ENCODE measurements around the gene RSRP1. TPM values are rescaled to one million over a fixed set of nuclear protein-coding genes. Genes with fewer than 3 reads are reported as not detected.
"Not testable (repeated sequence)": the region's sequence is repeated elsewhere in the genome, so short reads cannot be mapped to it uniquely, and the experiment has no call there.

RSRP1 gene, protein sequence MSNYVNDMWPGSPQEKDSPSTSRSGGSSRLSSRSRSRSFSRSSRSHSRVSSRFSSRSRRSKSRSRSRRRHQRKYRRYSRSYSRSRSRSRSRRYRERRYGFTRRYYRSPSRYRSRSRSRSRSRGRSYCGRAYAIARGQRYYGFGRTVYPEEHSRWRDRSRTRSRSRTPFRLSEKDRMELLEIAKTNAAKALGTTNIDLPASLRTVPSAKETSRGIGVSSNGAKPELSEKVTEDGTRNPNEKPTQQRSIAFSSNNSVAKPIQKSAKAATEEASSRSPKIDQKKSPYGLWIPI
- 474 and 482 TPM in 2 replicates for total RNA-seq
- 454 TPM for total RNA-seq (2013)
- 387 and 492 TPM in 2 replicates for polyA plus RNA-seq
- polyA minus RNA-seq: 492 and 499 TPM in 2 replicates

DNA sequence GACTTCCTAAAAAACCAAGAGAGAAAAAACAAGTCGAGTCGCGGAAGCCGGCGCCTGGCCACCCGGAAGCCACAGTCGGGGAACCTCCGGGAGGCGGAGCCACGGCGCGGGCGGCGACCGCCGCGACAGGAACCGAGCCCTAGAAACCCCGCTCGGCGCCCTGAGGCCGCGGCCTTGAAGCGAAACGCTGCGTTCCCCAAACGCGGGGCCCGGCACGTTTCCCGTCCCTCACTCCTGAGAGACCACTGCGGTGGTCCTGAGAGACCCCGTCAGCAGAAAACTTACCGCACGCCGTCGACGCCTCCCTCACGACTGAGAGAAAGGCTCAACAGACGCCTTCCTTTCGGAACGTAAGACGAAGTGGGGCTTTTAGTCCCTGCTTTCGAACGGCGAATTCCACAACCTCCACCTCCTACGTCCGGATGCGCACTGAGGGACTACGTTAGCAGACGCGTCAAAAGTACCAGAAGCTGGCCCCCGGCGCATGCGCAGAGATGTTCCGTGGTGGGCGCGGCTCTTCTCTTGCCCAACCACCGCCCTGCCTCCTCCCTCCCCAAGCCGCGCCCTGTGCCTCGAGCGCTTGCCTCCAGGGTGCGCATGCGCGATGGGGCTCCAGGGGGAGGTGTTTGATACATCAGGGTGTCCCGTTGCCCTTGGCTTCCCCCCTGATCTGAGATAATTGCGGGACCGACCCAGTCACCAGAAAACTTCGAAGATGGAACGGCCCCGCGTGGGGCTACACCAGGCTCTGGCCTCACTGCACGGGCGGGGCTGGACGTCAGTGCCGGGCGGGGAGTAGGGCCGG, at the start of gene RSRP1:
RSRP1 (minus strand) TSS at position 431 of the 805 bp plus-strand sequence. CDS start 491 bp downstream, outside the sequence.
- ChIA-PET POLR2A (interaction anchor here (0.5 to 1.5 kb wide), 7 partner anchors 15 to 573 kb away, joined by 3 to 16 read pairs (median 4); partner anchors contain the start of genes MTFR1L, RUNX3 and SYF2), CTCF (interaction anchor here (1.3 kb wide), 1 partner anchor 15 kb away, joined by 10 read pairs; the partner anchor contains the start of gene SYF2)
- Histone ChIP-seq H3K79me2 (ENCODE audit: control insufficient read depth, insufficient read depth, low read length) (peaks cover 32% of the 10 kb centered on the region), H3K36me3 (replicated peaks in 1 of 2; ENCODE audit: control extremely low read depth in 1 of 2, control insufficient read depth in 1 of 2, extremely low read depth in 1 of 2, insufficient read depth in 2 of 2, low read length in 1 of 2) (peaks cover 9 to 42% of the 10 kb centered on the region in 2 experiments), H3K4me3 (ENCODE audit: control extremely low read depth in 1 of 5, extremely low read depth in 1 of 5, insufficient read depth in 1 of 5, low read depth in 2 of 5, low read length in 4 of 5) (peak within 1 kb of the TSS; percentile 91 to 99 (median 96)), H3K27ac (ENCODE audit: low read length in 2 of 2) (peak within 1 kb of the TSS; percentile 97 to 99), H2AFZ (ENCODE audit: insufficient read depth, low read depth, low read length, poor library complexity, severe bottlenecking) (peak within 1 kb of the TSS; percentile 76), H3K4me1 (ENCODE audit: control insufficient read depth in 2 of 2, insufficient read depth in 2 of 2, low read length in 2 of 2) (peaks cover 25 to 26% of the 10 kb centered on the region in 2 donors), H3K4me2 (replicated peaks; ENCODE audit: low read depth, low read length, poor library complexity, severe bottlenecking) (peak within 1 kb of the TSS; percentile 82), H3K9ac (ENCODE audit: low read length) (peak within 1 kb of the TSS; percentile 98), H3K9me3 (ENCODE audit: control extremely low read depth in 1 of 3, control insufficient read depth in 2 of 3, insufficient read depth in 1 of 3, low read length in 2 of 3) (no peaks in the 10 kb centered on the region), H4K20me1 (ENCODE audit: control insufficient read depth, insufficient read depth, low read length, poor library complexity, severe bottlenecking) (peaks cover 37% of the 10 kb centered on the region), H3K27me3 (replicated peaks in 1 of 4; ENCODE audit: control extremely low read depth in 1 of 4, control insufficient read depth in 3 of 4, insufficient read depth in 4 of 4, low read length in 3 of 4) (no peaks in the 10 kb centered on the region)
- intact Hi-C loops (cut with micrococcal nuclease): loop anchor here (1.0 to 10.0 kb wide), 8 partner anchors 8 to 604 kb away; partner anchors contain the start of genes MAN1C1, MTFR1L, SRRM1 and SYF2
- TF ChIP-seq, protein P1, sequence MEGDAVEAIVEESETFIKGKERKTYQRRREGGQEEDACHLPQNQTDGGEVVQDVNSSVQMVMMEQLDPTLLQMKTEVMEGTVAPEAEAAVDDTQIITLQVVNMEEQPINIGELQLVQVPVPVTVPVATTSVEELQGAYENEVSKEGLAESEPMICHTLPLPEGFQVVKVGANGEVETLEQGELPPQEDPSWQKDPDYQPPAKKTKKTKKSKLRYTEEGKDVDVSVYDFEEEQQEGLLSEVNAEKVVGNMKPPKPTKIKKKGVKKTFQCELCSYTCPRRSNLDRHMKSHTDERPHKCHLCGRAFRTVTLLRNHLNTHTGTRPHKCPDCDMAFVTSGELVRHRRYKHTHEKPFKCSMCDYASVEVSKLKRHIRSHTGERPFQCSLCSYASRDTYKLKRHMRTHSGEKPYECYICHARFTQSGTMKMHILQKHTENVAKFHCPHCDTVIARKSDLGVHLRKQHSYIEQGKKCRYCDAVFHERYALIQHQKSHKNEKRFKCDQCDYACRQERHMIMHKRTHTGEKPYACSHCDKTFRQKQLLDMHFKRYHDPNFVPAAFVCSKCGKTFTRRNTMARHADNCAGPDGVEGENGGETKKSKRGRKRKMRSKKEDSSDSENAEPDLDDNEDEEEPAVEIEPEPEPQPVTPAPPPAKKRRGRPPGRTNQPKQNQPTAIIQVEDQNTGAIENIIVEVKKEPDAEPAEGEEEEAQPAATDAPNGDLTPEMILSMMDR (IDR thresholded peaks at IDR 0.05): no peak
- no peak for TF ChIP-seq EZH2 (IDR thresholded peaks at IDR 0.05; ENCODE audit: borderline replicate concordance, insufficient read depth, low read depth, low read length, poor library complexity, severe bottlenecking)
- DNase-seq: peak; percentile 99
- Mint-ChIP-seq H3K27ac (peak within 1 kb of the TSS; percentile 100), H3K4me1 (peaks cover 44% of the 10 kb centered on the region), H3K27me3 (no peaks in the 10 kb centered on the region), H3K4me3 (peak within 1 kb of the TSS; percentile 99), H3K9me3 (ENCODE audit: insufficient read depth) (no peaks in the 10 kb centered on the region)
- WGBS (ENCODE audit: insufficient coverage): under 1% methylated on average over 76 of the region's 79 CpGs
- ATAC-seq (ENCODE audit: low read depth): peak; percentile 86

DNA sequence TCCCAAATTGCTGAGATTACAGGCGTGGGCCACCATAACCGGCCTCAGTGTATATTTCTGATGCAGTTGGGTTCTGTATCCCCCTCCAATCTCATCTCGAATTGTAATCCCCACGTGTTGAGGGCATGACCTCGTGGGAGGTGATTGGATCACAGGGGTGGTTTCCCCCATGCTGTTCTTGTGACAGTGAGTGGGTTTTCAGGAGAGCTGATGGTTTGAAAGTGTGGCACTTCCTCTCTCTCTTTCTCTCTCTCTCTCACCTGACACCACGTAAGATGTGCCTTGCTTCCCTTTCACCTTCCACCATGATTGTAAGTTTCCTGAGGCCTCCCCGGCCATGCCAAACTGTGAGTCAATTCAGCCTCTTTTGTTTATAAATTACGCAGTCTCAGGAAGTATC, 49.2 kb upstream of the RSRP1 start:
- POLR2A ChIA-PET, H3K27me3 Mint-ChIP-seq: not testable (repeated sequence)

More for the DNA sequence above, 49.2 kb upstream of the RSRP1 start:
- no CpG with 5 or more reads among the region's 8 CpGs for WGBS (ENCODE audit: insufficient coverage)
- H3K79me2 ChIP-seq (ENCODE audit: control insufficient read depth, insufficient read depth, low read length); H3K4me2 ChIP-seq (replicated peaks; ENCODE audit: low read depth, low read length, poor library complexity, severe bottlenecking); H3K27ac ChIP-seq (ENCODE audit: low read length in 2 of 2); H3K9ac ChIP-seq (ENCODE audit: low read length); H3K4me1 Mint-ChIP-seq; H3K4me1 ChIP-seq (ENCODE audit: control insufficient read depth in 2 of 2, insufficient read depth in 2 of 2, low read length in 2 of 2); H3K4me3 ChIP-seq (ENCODE audit: control extremely low read depth in 1 of 5, extremely low read depth in 1 of 5, insufficient read depth in 1 of 5, low read depth in 2 of 5, low read length in 4 of 5); H2AFZ ChIP-seq (ENCODE audit: insufficient read depth, low read depth, low read length, poor library complexity, severe bottlenecking); H3K4me3 Mint-ChIP-seq; H3K27me3 ChIP-seq (replicated peaks in 1 of 4; ENCODE audit: control extremely low read depth in 1 of 4, control insufficient read depth in 3 of 4, insufficient read depth in 4 of 4, low read length in 3 of 4); H3K27ac Mint-ChIP-seq; H3K36me3 ChIP-seq (replicated peaks in 1 of 2; ENCODE audit: control extremely low read depth in 1 of 2, control insufficient read depth in 1 of 2, extremely low read depth in 1 of 2, insufficient read depth in 2 of 2, low read length in 1 of 2); intact Hi-C loops (cut with micrococcal nuclease); H3K9me3 ChIP-seq (ENCODE audit: control extremely low read depth in 1 of 3, control insufficient read depth in 2 of 3, insufficient read depth in 1 of 3, low read length in 2 of 3); CTCF ChIA-PET; H3K9me3 Mint-ChIP-seq (ENCODE audit: insufficient read depth); DNase-seq; ATAC-seq (ENCODE audit: low read depth); H4K20me1 ChIP-seq (ENCODE audit: control insufficient read depth, insufficient read depth, low read length, poor library complexity, severe bottlenecking): not testable (repeated sequence)
